ENCODE measurements around the gene TMEM63B.

Gene TMEM63B

GRCh38 chr6:44080561-44081521 is 46.5 kb upstream of the TMEM63B start:
- TF ChIP-seq FOXP2 (optimal IDR thresholded peaks at IDR 0.05; ENCODE audit: borderline replicate concordance, extremely low read depth, extremely low read length, insufficient read depth) (no peak), SIN3A (IDR thresholded peaks at IDR 0.05; ENCODE audit: borderline replicate concordance, insufficient read depth, low read length) (no peak)

GRCh38 chr6:44081753-44082152 is 45.6 kb upstream of the TMEM63B start:
- TF ChIP-seq SIN3A (IDR thresholded peaks at IDR 0.05; ENCODE audit: borderline replicate concordance, insufficient read depth, low read length) (no peak), TAF1 (IDR thresholded peaks at IDR 0.05; ENCODE audit: borderline replicate concordance, insufficient read depth, low read length) (no peak), FOXP2 (optimal IDR thresholded peaks at IDR 0.05; ENCODE audit: borderline replicate concordance, extremely low read depth, extremely low read length, insufficient read depth) (no peak), REST (IDR thresholded peaks at IDR 0.05; ENCODE audit: insufficient read depth in 1 of 2, low read depth in 2 of 2, low read length in 2 of 2) (no peak), POLR2AphosphoS5 (IDR thresholded peaks at IDR 0.05; ENCODE audit: low read depth, low read length) (no peak)

- TF ChIP-seq POLR2AphosphoS5 (IDR thresholded peaks at IDR 0.05; ENCODE audit: low read depth, low read length): no peak
- no peak for TF ChIP-seq FOXP2 (optimal IDR thresholded peaks at IDR 0.05; ENCODE audit: borderline replicate concordance, extremely low read depth, extremely low read length, insufficient read depth)
- TF ChIP-seq TAF1 (IDR thresholded peaks at IDR 0.05; ENCODE audit: borderline replicate concordance, insufficient read depth, low read length): no peak
- TF ChIP-seq REST (IDR thresholded peaks at IDR 0.05; ENCODE audit: insufficient read depth in 1 of 2, low read depth in 2 of 2, low read length in 2 of 2): no peak
- no peak for TF ChIP-seq SIN3A (IDR thresholded peaks at IDR 0.05; ENCODE audit: borderline replicate concordance, insufficient read depth, low read length)
Measured at GRCh38 chr6:44082872-44083321, 44.5 kb upstream of the TMEM63B start.

- no peak for TF ChIP-seq REST (IDR thresholded peaks at IDR 0.05; ENCODE audit: insufficient read depth in 1 of 2, low read depth in 2 of 2, low read length in 2 of 2)
- no peak for TF ChIP-seq FOXP2 (optimal IDR thresholded peaks at IDR 0.05; ENCODE audit: borderline replicate concordance, extremely low read depth, extremely low read length, insufficient read depth)
- TF ChIP-seq POLR2AphosphoS5 (IDR thresholded peaks at IDR 0.05; ENCODE audit: low read depth, low read length): no peak
Measured at GRCh38 chr6:44084231-44085014, 42.9 kb upstream of the TMEM63B start.

GRCh38 chr6:44085219-44085618 is 42.1 kb upstream of the TMEM63B start:
- TF ChIP-seq POLR2AphosphoS5 (IDR thresholded peaks at IDR 0.05; ENCODE audit: low read depth, low read length) (no peak), FOXP2 (optimal IDR thresholded peaks at IDR 0.05; ENCODE audit: borderline replicate concordance, extremely low read depth, extremely low read length, insufficient read depth) (no peak), REST (IDR thresholded peaks at IDR 0.05; ENCODE audit: insufficient read depth in 1 of 2, low read depth in 2 of 2, low read length in 2 of 2) (no peak), TAF1 (IDR thresholded peaks at IDR 0.05; ENCODE audit: borderline replicate concordance, insufficient read depth, low read length) (no peak), SIN3A (IDR thresholded peaks at IDR 0.05; ENCODE audit: borderline replicate concordance, insufficient read depth, low read length) (no peak)
